Measurements from ENCODE around the gene CDK11A.

DNA sequence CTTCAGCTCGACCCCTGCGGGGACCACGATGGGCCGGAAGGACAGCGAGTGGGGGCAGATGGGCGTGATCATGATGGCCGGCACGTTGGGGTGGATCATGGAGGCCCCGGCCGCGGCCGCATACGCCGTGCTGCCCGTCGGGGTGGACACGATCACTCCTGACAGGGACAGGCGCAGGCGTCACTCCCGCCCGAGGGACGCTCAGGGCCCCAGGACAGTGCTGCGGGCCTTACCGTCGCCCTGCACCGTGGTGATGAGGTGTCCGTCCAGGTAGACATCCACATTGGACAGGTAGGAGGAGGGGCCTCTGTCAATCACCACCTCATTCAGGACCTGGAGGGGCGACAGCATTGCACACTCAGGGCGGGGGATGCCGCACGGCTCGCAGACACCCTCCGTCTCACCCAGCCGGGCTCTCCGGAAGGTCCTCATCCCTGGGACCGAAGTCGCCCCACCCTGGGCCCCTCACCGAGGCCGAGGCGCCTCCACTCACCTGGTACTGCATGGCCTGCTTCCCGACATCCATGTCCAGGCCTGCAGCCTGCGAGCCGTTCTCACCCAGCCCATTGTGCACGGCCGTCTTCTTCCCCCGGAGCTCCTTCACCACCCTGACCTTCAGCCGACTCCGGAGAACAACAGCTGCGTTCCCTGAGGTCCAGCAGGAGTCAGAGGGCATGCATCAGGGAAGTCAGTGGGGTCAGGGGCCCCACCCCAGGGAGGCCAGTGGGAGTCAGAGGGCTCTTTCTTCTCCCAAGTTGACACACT is 30.1 kb upstream of the CDK11A start:
- TF ChIP-seq CTBP1 (IDR thresholded peaks at IDR 0.05; ENCODE audit: borderline replicate concordance) (no peak), FOXK2 (IDR thresholded peaks at IDR 0.05) (no peak), SUZ12 (IDR thresholded peaks at IDR 0.05) (no peak), FOXM1 (IDR thresholded peaks at IDR 0.05; ENCODE audit: borderline replicate concordance) (no peak), SP1 (IDR thresholded peaks at IDR 0.05) (no peak), BHLHE40 (IDR thresholded peaks at IDR 0.05; ENCODE audit: borderline replicate concordance) (no peak), NFRKB (IDR thresholded peaks at IDR 0.05) (no peak)
